Measurements from ENCODE around the gene MRC2. TPM values are rescaled to one million over a fixed set of nuclear protein-coding genes. Genes with fewer than 3 reads are reported as not detected.
"Not testable (repeated sequence)": the region's sequence is repeated elsewhere in the genome, so short reads cannot be mapped to it uniquely, and the experiment has no call there.

MRC2 gene
- total RNA-seq, 2 donors from 2014 or later, result 184 to 242 TPM

- H3K4me1 ChIP-seq (ENCODE audit: control insufficient read depth in 1 of 2, low read depth in 2 of 2), result no peaks in the 10 kb centered on the region
- peaks cover 13% of the 10 kb centered on the region for H3K36me3 ChIP-seq
- DNase-seq (ENCODE audit: low spot score), result no peak
- H3K9me3 ChIP-seq, result no peaks in the 10 kb centered on the region
- TF ChIP-seq CTCF (IDR thresholded peaks at IDR 0.05), result no peak
- no peak for ATAC-seq (ENCODE audit: insufficient number of reproducible peaks, low FRiP score, low read depth)
- no peaks in the 10 kb centered on the region for H3K27me3 ChIP-seq (replicated peaks; ENCODE audit: insufficient read depth)
- H3K27ac ChIP-seq, result no peak overlapping the region
- no peak overlapping the region for H3K4me3 ChIP-seq
Observed at GRCh38 chr17:62601471-62601870, 26.0 kb upstream of the MRC2 start.

- H3K27me3 ChIP-seq (replicated peaks; ENCODE audit: insufficient read depth); H3K4me3 ChIP-seq; H3K9me3 ChIP-seq; H3K27ac ChIP-seq; ATAC-seq (ENCODE audit: insufficient number of reproducible peaks, low FRiP score, low read depth); H3K4me1 ChIP-seq (ENCODE audit: control insufficient read depth in 1 of 2, low read depth in 2 of 2); DNase-seq (ENCODE audit: low spot score): not testable (repeated sequence)
- H3K36me3 ChIP-seq, result peaks cover 14% of the 10 kb centered on the region
Observed at GRCh38 chr17:62603783-62604182, 23.7 kb upstream of the MRC2 start.

- Histone ChIP-seq H3K4me1 (ENCODE audit: control insufficient read depth in 1 of 2, low read depth in 2 of 2) (no peaks in the 10 kb centered on the region), H3K27ac (no peak overlapping the region), H3K9me3 (no peaks in the 10 kb centered on the region), H3K36me3 (peaks cover 23% of the 10 kb centered on the region), H3K27me3 (replicated peaks; ENCODE audit: insufficient read depth) (no peaks in the 10 kb centered on the region), H3K4me3 (no peak overlapping the region)
- no peak for TF ChIP-seq CTCF (IDR thresholded peaks at IDR 0.05)
- ATAC-seq (ENCODE audit: insufficient number of reproducible peaks, low FRiP score, low read depth) (no peak), DNase-seq (ENCODE audit: low spot score) (no peak)
Observed at GRCh38 chr17:62605588-62605987, 21.9 kb upstream of the MRC2 start.

- H3K4me3 ChIP-seq, result no peak overlapping the region
- TF ChIP-seq CTCF (IDR thresholded peaks at IDR 0.05), result no peak
- peaks cover 34% of the 10 kb centered on the region for H3K36me3 ChIP-seq
- no peak for DNase-seq (ENCODE audit: low spot score)
- H3K9me3 ChIP-seq, result no peaks in the 10 kb centered on the region
- H3K4me1 ChIP-seq (ENCODE audit: control insufficient read depth in 1 of 2, low read depth in 2 of 2), result no peaks in the 10 kb centered on the region
- H3K27me3 ChIP-seq (replicated peaks; ENCODE audit: insufficient read depth), result no peaks in the 10 kb centered on the region
- ATAC-seq (ENCODE audit: insufficient number of reproducible peaks, low FRiP score, low read depth), result no peak
- H3K27ac ChIP-seq, result no peak overlapping the region
Observed at GRCh38 chr17:62611292-62611691, 16.2 kb upstream of the MRC2 start.

- Histone ChIP-seq H3K27ac (no peak overlapping the region), H3K9me3 (no peaks in the 10 kb centered on the region), H3K4me1 (ENCODE audit: control insufficient read depth in 1 of 2, low read depth in 2 of 2) (no peaks in the 10 kb centered on the region), H3K4me3 (no peak overlapping the region), H3K36me3 (peaks cover 34% of the 10 kb centered on the region), H3K27me3 (replicated peaks; ENCODE audit: insufficient read depth) (no peaks in the 10 kb centered on the region)
- no peak for TF ChIP-seq CTCF (IDR thresholded peaks at IDR 0.05)
- no peak for ATAC-seq (ENCODE audit: insufficient number of reproducible peaks, low FRiP score, low read depth)
- no peak for DNase-seq (ENCODE audit: low spot score)
Observed at GRCh38 chr17:62611728-62612127, 15.7 kb upstream of the MRC2 start.

- not testable (repeated sequence) for ATAC-seq (ENCODE audit: insufficient number of reproducible peaks, low FRiP score, low read depth); H3K27ac ChIP-seq; H3K9me3 ChIP-seq; H3K4me3 ChIP-seq; DNase-seq (ENCODE audit: low spot score); H3K4me1 ChIP-seq (ENCODE audit: control insufficient read depth in 1 of 2, low read depth in 2 of 2); H3K27me3 ChIP-seq (replicated peaks; ENCODE audit: insufficient read depth)
- peaks cover 34% of the 10 kb centered on the region for H3K36me3 ChIP-seq
Observed at GRCh38 chr17:62612289-62612688, 15.2 kb upstream of the MRC2 start.

GRCh38 chr17:62613095-62613494 is 14.4 kb upstream of the MRC2 start:
- not testable (repeated sequence) for H3K27me3 ChIP-seq (replicated peaks; ENCODE audit: insufficient read depth); H3K4me3 ChIP-seq; H3K9me3 ChIP-seq; H3K4me1 ChIP-seq (ENCODE audit: control insufficient read depth in 1 of 2, low read depth in 2 of 2); H3K27ac ChIP-seq; ATAC-seq (ENCODE audit: insufficient number of reproducible peaks, low FRiP score, low read depth); DNase-seq (ENCODE audit: low spot score)
- peaks cover 31% of the 10 kb centered on the region for H3K36me3 ChIP-seq

All from thoracic aorta (tissue), 2 donors.